Peyer's patch (tissue), 4 donors: ENCODE data around the gene MCU.

Source experiments
- POLR2A ChIP-seq, 2 donors: fragments of 450-650 bp; IDR thresholded peaks; one replicate each; pipeline ENCODE4 v1.5.1; 2017; ENCODE audit warnings: antibody characterized with exemption in 2 of 2, mild to moderate bottlenecking in 2 of 2, moderate library complexity in 2 of 2
- TF ChIP-seq, protein P1 (sequence below), 6 experiments: fragments of 450-650 bp in 4 of 6; fragments of 200-600 bp in 2 of 6; sonication (generic) in 1 of 6; IDR thresholded peaks; one replicate each; pipeline ENCODE4 v1.5.1; 2017 to 2019; ENCODE audit warnings: antibody characterized with exemption in 6 of 6, mild to moderate bottlenecking in 3 of 6, moderate library complexity in 1 of 6

DNA sequence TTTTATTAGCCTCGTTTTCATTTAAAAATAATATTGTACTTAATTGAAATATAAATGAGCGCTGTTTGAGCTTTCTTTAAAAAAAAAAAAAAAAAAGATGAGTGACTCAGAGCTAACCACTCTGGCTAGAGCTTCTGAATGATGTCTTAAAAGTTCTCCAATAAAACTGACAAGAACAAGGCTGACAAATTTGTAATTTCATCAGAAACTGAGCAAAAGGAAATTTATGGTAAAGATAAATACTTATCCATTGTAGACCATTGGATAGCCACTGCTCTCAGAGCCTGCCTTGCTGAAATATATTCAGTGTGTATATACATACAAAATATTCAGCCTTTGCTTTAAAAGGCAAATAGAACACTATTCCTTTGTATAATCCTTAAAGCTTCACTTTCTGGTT is 110.4 kb downstream of the MCU start:
- TF ChIP-seq, protein P1, sequence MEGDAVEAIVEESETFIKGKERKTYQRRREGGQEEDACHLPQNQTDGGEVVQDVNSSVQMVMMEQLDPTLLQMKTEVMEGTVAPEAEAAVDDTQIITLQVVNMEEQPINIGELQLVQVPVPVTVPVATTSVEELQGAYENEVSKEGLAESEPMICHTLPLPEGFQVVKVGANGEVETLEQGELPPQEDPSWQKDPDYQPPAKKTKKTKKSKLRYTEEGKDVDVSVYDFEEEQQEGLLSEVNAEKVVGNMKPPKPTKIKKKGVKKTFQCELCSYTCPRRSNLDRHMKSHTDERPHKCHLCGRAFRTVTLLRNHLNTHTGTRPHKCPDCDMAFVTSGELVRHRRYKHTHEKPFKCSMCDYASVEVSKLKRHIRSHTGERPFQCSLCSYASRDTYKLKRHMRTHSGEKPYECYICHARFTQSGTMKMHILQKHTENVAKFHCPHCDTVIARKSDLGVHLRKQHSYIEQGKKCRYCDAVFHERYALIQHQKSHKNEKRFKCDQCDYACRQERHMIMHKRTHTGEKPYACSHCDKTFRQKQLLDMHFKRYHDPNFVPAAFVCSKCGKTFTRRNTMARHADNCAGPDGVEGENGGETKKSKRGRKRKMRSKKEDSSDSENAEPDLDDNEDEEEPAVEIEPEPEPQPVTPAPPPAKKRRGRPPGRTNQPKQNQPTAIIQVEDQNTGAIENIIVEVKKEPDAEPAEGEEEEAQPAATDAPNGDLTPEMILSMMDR (IDR thresholded peaks at IDR 0.05), result no peak
- no peak for TF ChIP-seq POLR2A (IDR thresholded peaks at IDR 0.05)
